Gastroesophageal sphincter (tissue), 3 donors: Measurements from ENCODE around the gene KCNMB2.

ENCODE experiments used
- POLR2A ChIP-seq, 2 donors: fragments of 450-650 bp; IDR thresholded peaks; one replicate each; pipeline ENCODE4 v1.6.1; 2017; ENCODE audit warnings: antibody characterized with exemption in 2 of 2, mild to moderate bottlenecking in 2 of 2, moderate library complexity in 1 of 2
- TF ChIP-seq, protein P1 (sequence below), 4 experiments: fragments of 200-600 bp in 2 of 4; fragments of 450-650 bp in 2 of 4; sonication (generic) in 1 of 4; IDR thresholded peaks; one replicate each; pipeline ENCODE4 v1.5.1; 2017 to 2019; ENCODE audit warnings: antibody characterized with exemption in 4 of 4, mild to moderate bottlenecking in 2 of 4, moderate library complexity in 2 of 4

DNA sequence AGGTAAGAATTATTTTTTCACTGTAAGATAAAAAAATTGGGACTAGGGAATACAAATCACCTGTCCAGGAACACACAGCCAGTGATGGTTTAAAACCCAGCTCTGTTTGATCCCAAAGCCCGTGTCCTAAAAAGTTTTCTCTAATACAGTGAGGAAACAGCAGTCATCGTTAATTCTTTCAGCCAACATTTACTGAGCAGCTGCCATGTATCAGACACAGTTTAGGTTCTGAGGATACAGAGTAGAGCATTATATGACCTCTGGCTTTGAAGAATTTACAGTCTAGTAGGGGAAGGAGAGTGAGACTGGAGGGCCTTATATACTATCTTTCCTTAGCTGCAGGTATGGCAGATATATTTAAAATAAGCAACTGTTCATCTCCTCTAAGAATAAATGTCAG, 82.7 kb downstream of the KCNMB2 start:
- TF ChIP-seq, protein P1, sequence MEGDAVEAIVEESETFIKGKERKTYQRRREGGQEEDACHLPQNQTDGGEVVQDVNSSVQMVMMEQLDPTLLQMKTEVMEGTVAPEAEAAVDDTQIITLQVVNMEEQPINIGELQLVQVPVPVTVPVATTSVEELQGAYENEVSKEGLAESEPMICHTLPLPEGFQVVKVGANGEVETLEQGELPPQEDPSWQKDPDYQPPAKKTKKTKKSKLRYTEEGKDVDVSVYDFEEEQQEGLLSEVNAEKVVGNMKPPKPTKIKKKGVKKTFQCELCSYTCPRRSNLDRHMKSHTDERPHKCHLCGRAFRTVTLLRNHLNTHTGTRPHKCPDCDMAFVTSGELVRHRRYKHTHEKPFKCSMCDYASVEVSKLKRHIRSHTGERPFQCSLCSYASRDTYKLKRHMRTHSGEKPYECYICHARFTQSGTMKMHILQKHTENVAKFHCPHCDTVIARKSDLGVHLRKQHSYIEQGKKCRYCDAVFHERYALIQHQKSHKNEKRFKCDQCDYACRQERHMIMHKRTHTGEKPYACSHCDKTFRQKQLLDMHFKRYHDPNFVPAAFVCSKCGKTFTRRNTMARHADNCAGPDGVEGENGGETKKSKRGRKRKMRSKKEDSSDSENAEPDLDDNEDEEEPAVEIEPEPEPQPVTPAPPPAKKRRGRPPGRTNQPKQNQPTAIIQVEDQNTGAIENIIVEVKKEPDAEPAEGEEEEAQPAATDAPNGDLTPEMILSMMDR (IDR thresholded peaks at IDR 0.05), result no peak
- no peak for TF ChIP-seq POLR2A (IDR thresholded peaks at IDR 0.05)
